HG02642 (cell line): Measurements from ENCODE around the gene NLGN4X.

Source experiments
- ATAC-seq: cut with Tn5 transposase; IDR thresholded peaks from one replicate; pipeline ENCODE4 v1.9.1; 2021; ENCODE audit warnings: mild to moderate bottlenecking; ENCODE audit not compliant: unreplicated experiment, poor library complexity

Gene NLGN4X

DNA sequence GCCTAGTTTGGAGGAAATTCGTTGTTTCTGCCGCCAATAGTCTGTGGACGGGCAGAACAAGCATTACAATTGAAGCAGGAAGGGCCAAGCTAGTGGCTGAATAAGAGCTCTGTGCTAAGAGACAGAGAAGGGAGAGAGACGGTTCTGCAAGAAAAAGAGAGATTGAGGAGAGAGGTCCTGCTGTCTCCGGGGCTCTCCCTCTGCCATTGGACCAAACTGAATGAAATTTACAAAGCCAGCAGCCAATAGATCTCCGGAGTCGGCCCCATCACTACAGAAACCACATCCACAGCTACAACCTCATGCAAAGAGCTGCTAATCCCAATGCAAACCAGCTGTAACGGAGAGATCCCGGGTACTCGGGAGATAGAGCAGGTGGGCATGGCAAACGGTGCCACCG lies at the start of gene NLGN4X:
Gene NLGN4X, minus strand, starts transcription at position 148 of the 400 bp plus-strand sequence. CDS start 77,401 bp downstream, outside the sequence.
- ATAC-seq: no peak

DNA sequence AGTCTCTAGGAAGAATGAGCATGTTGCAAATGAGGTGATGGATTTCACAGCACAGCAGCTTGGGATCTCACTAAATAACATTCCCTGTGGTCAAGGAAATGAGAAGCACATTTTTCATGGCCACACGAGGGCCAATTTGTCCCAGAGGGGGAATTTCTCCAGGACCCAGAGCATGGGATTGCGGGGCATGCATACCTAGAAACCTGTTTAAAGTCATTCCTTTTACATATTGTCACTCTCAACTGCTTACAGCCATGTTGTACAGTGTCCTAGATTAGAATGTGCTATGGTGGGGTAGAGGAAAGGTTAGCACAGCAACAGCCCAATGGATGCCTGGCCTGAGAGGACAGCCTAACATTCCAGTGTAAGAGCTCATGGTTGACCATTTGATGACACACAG lies 37.4 kb upstream of the NLGN4X start:
- ATAC-seq: no peak

DNA sequence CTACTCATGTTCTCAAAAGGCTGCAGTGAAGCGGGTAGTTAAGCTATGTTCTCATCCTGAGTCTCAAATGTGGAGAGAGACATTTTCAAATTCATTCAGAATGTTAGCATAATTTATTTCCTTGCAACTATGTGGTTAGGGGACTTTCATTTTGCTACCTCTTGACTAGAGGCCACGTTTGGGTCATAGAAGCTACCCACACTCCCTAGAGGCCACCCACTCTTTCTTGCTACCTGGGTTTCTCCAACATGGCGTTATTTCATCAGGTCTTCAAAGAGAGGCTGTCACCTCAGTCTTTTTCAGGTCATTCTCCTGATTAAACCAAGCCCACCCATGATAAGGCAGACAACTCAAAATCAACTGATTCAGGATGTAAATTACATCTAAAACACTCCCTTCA lies 34.3 kb upstream of the NLGN4X start:
- no peak for ATAC-seq

DNA sequence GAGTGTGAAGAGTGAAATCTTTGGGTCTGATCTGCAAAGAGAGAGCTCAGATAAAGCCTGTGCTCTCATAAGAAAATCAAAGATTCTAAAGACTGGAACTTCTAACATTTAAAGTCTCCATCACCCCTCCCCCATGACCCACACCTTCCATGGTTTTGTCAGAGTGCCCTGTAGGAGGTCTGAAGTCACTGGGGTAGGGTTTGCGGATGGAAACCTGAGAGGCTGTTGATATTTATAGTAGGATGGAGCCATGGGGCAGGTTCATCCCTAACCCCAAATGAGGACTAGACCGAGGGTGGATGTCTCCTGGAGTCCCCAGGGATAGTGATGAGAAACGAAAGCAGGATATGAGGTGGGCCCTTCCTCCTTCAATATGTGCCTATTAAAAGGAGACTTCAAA lies 28.4 kb upstream of the NLGN4X start:
- no peak for ATAC-seq

GRCh38 chrX:6244666-6245065 lies 16.0 kb upstream of the NLGN4X start:
- ATAC-seq: no peak

GRCh38 chrX:6238576-6238975 lies 9.9 kb upstream of the NLGN4X start:
- ATAC-seq: no peak

GRCh38 chrX:6227935-6228334 lies 732 bp downstream of the NLGN4X start:
- no peak for ATAC-seq

DNA sequence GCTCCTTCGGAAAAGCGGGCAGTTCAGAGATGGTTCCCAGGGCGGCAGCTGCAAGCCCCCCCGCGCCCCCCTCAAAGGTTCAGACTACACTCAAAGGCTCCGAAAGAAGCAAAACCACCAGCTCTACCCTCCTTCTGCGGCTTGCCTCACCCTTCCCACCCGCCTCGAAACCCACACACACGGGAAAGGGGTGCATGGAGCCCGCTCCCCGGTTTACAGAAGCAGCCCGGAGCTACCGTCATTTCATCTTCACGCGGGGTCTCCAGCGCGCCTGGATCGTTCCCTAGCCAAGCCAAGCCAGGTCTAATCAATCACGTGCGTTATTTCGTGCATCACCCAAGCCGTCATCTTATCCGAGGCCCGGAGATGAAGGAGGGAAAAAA lies 1.2 kb downstream of the NLGN4X start:
- no peak for ATAC-seq

- no peak for ATAC-seq
Observed at GRCh38 chrX:6226596-6227452, 1.8 kb downstream of the NLGN4X start.

DNA sequence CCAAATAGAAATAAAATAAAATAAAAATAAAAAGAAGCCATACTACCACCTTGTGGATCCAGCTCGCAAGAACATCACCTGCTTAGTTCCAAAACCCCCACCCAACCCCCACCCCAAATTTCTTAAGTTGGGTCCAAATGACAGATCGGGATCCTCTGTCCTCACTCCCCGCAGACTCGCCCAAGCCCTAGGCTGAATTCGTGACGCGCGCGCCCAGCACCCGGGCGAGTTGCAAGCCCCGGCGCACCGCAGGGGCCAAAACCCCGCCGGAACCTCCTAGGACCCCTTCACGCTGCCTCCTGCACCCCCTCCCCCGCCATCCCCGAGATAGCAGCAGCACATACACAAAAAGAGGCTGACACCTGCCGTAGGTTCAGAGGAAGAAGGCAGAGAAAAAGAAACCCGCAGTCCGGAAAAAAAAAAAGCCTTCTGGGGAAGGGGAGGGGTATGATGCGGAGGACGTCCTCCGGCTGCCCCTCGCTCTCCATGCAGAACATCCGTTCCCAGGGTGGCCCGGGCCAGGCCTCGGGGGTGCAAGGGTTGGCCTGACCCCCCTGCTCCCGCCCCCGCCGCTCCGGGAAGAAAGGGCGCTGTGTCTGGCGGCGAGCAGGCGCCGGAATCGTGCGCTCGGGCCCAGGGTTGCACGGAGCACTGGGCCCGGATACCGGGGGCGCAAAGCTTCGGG lies 2.6 kb downstream of the NLGN4X start:
- ATAC-seq: no peak

DNA sequence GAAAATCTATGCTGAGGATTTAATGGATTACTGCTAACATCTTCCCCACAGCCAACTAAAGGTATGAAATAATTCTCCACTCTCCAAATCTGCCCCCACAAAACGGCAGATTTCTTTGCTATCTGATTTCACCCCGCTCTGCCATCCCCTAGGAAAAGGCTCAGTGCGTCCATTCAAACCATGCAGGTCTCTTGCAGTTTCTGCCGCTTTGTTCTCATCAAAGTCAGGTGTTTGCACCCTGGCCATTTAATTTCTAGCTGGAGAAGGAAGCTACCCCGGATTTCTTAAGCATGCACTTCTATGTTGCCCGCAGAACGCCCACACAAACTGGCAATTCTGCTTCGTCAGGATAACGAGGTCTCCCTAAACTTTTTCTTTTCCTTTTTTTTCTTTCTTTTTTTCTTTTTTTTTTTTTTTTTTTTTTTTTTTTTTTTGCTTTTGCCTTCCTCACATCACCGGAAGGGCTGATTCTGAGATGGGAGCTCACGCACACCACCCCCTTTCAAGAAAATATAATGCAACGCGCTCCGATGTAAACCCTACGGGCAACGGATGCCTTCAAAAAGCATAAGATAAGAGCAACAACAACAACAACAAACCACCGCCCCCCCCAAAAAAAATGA lies 3.3 kb downstream of the NLGN4X start:
- ATAC-seq: no peak

DNA sequence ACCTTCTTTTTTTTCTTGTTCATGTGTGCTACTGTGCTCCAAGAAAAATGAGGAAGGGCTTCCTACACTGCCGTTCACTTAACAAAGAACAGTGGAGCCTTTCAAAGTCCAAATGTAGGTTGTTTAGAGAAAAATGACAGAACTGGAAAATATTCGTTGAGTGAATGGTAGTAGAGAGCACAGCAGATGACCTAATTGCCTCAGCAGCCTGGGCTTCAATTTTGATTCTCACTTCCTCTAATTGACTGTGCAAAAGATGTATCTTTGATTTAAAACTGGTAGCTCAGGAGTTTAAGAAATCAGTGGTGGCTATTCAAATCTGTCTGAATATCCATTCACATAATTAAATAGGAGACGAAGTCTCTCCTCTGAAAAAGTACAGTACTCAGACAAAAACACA lies 5.2 kb downstream of the NLGN4X start:
- no peak for ATAC-seq

- no peak for ATAC-seq
Observed at GRCh38 chrX:6210230-6210629, 18.4 kb downstream of the NLGN4X start.

- ATAC-seq: no peak
Observed at GRCh38 chrX:6203462-6204215, 25.0 kb downstream of the NLGN4X start.

DNA sequence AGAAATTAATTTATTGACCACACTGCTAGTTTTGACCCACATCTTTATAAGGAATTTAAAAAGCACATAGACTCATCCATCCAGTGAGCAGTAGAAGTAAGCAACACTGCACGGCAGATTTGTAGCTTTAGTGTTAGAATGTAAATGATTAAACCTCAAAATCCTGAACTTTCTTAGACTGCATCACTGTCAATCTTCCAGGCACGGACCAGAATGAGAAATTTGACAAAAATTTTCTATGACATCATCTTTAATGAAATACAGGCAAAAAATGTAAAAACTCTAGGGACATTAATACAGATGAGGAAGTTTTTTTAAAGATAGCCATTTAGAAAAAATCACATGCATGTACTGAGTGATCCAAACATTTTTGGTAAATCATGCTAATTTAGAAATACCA lies 29.2 kb downstream of the NLGN4X start:
- ATAC-seq: no peak

- no peak for ATAC-seq
Observed at GRCh38 chrX:6187256-6187655, 41.4 kb downstream of the NLGN4X start.

DNA sequence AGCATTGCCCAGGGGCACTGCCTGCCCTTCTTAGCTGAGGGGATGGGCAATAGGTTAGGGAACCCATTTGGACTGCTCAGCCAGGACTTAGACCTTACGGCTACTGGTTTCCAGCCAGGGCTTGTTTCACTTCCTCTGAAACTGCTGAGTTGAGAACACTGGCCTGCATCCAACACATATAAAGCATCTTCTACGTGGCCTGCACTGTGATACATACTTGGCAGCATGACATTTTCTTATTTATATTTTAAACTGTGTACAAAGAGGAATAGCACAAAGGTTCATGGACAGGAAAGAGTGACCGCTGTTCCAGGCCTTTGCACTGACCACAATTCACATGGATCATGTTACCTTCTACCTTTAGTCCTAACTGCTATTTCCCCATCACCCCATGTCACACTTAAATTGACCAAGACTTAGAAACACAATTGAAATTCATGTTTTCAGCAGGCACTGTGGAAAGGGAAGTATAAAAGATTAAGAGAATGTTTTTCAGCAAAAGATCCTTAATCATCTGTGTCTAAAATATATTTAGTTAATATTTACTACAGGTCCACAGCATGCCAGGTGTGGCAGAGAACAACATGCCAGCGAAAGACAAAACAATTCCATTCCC lies 43.7 kb downstream of the NLGN4X start:
- ATAC-seq: peak; percentile 86

DNA sequence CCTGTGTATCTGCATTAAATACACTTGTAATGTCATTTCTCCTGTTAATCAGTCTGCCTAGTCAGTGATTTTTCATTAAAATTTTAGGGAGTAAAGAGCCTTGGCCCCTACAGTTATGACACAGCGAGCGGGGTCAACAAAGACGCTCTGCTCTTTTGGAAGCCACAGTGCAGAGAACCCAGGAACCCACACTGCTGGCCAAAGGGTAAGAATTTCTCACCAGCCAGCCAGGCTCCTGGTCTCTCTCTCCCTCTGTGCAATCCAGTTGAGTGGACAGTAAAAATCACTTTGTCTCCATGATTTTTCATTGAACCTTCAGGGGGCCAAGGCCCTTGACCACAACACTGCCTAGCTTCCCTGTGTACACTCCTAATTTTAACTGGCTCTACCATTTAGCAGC lies 52.8 kb downstream of the NLGN4X start:
- ATAC-seq: no peak

DNA sequence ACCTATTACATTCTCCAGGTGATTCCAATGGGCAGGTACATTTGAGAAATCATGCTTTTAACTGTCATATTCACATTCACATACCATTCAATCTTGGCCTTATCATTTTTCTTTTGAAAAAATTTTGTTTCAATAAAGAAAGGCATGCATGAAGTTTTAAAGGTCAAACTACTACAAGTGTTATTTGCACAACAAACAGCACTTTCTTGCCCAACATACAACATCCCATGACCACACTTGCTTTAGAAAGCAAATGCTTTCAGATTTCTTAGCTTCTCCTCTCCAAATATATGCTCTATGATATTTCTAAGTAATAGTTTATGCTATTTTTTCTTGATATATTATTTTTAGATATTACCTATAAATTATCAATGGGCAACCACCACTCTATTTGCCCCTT lies 58.2 kb downstream of the NLGN4X start:
- ATAC-seq: no peak

GRCh38 chrX:6169407-6169806 lies 59.3 kb downstream of the NLGN4X start:
- ATAC-seq: no peak
